SK-N-MC (cell line): Measurements from ENCODE around the gene FAM167B.
"Not testable (repeated sequence)": the region's sequence is repeated elsewhere in the genome, so short reads cannot be mapped to it uniquely, and the experiment has no call there.

Experiments
- DNase-seq: peaks from one replicate; pipeline ENCODE4 v3.0.0-alpha.2; 2011; ENCODE audit warnings: low read depth, low spot score
- H3K27ac ChIP-seq: fragments of 200-600 bp; sonication (generic); 2 replicates; pipeline ENCODE4 v1.5.1; 2016; ENCODE audit warnings: mixed run types
- H3K36me3 ChIP-seq: fragments of 200-600 bp; sonication (generic); 2 replicates; pipeline ENCODE4 v1.6.1; 2017; ENCODE audit warnings: antibody characterized with exemption, low read length, mixed read lengths; ENCODE audit not compliant: insufficient read depth
- H3K4me3 ChIP-seq: fragments of 200-600 bp; sonication (generic); 2 replicates; pipeline ENCODE4 v1.5.1; 2016
- H3K9ac ChIP-seq: fragments of 200-600 bp; sonication (generic); 2 replicates; pipeline ENCODE4 v1.8.0; 2017; ENCODE audit warnings: mixed run types, mixed read lengths; ENCODE audit not compliant: insufficient read length
- H3K9me3 ChIP-seq: fragments of 200-600 bp; sonication (generic); 2 replicates; pipeline ENCODE4 v1.6.1; 2017; ENCODE audit warnings: low read depth, mild to moderate bottlenecking, antibody characterized with exemption, low read length, moderate library complexity, mixed read lengths
- EZH2 ChIP-seq: fragments of 200-600 bp; sonication (generic); IDR thresholded peaks from one replicate; pipeline ENCODE4 v1.6.1; 2017; ENCODE audit warnings: antibody characterized with exemption
- FOXP2 ChIP-seq: optimal IDR thresholded peaks from 2 replicates; pipeline ENCODE3; 2011; ENCODE audit warnings: mild to moderate bottlenecking, moderate library complexity; ENCODE audit not compliant: insufficient read depth; ENCODE audit errors: extremely low read length, control extremely low read depth
- POLR2AphosphoS5 ChIP-seq: IDR thresholded peaks from 2 replicates; pipeline ENCODE4 v1.6.1; 2012; ENCODE audit warnings: mild to moderate bottlenecking, low read depth, low read length, borderline replicate concordance

The FAM167B gene

GRCh38 chr1:32266921-32267591 is 20.0 kb downstream of the FAM167B start:
- H3K27ac ChIP-seq, result no peak overlapping the region
- no peaks in the 10 kb centered on the region for H3K36me3 ChIP-seq
- TF ChIP-seq POLR2AphosphoS5, result no peak
- H3K4me3 ChIP-seq, result no peak overlapping the region
- H3K9me3 ChIP-seq, result no peaks in the 10 kb centered on the region
- DNase-seq, result no peak
- H3K9ac ChIP-seq, result no peak overlapping the region

GRCh38 chr1:32269744-32270143 is 22.7 kb downstream of the FAM167B start:
- H3K27ac ChIP-seq, result no peak overlapping the region
- TF ChIP-seq POLR2AphosphoS5 (no peak), EZH2 (no peak), FOXP2 (no peak)

GRCh38 chr1:32272557-32273390 is 25.8 kb downstream of the FAM167B start:
- no peak for TF ChIP-seq EZH2
- TF ChIP-seq FOXP2, result no peak
- no peak overlapping the region; the same call in 1 of the 2 replicates for H3K4me3 ChIP-seq
- H3K9ac ChIP-seq, result no peak overlapping the region
- H3K27ac ChIP-seq, result peak overlapping the region; percentile 45
- H3K9me3 ChIP-seq, result no peaks in the 10 kb centered on the region
- H3K36me3 ChIP-seq, result no peaks in the 10 kb centered on the region
- DNase-seq, result no peak

More at GRCh38 chr1:32269744-32270143, 22.7 kb downstream of the FAM167B start:
- no peak for DNase-seq
- no peak overlapping the region for H3K9ac ChIP-seq
- no peaks in the 10 kb centered on the region for H3K36me3 ChIP-seq
- no peak overlapping the region for H3K4me3 ChIP-seq
- H3K9me3 ChIP-seq, result no peaks in the 10 kb centered on the region

GRCh38 chr1:32273391-32274208 is 26.6 kb downstream of the FAM167B start:
- DNase-seq, result no peak

GRCh38 chr1:32274646-32275340 is 27.8 kb downstream of the FAM167B start:
- no peak overlapping the region for H3K27ac ChIP-seq
- no peaks in the 10 kb centered on the region for H3K9me3 ChIP-seq
- H3K4me3 ChIP-seq, result no peak overlapping the region
- no peak for DNase-seq
- no peaks in the 10 kb centered on the region for H3K36me3 ChIP-seq
- no peak for TF ChIP-seq EZH2
- no peak for TF ChIP-seq POLR2AphosphoS5
- TF ChIP-seq FOXP2, result no peak
- H3K9ac ChIP-seq, result no peak overlapping the region

More at GRCh38 chr1:32273391-32274208, 26.6 kb downstream of the FAM167B start:
- Histone ChIP-seq H3K9ac (peak overlapping the region; percentile 16), H3K36me3 (no peaks in the 10 kb centered on the region), H3K9me3 (no peaks in the 10 kb centered on the region), H3K4me3 (peak overlapping the region; percentile 30; the same call in 1 of the 2 replicates), H3K27ac (peak overlapping the region; percentile 45)
- TF ChIP-seq EZH2 (no peak), FOXP2 (no peak), POLR2AphosphoS5 (no peak)

- H3K36me3 ChIP-seq, result no peaks in the 10 kb centered on the region
- H3K4me3 ChIP-seq, result no peak overlapping the region
- DNase-seq, result no peak
- no peak overlapping the region for H3K27ac ChIP-seq
- TF ChIP-seq FOXP2 (no peak), POLR2AphosphoS5 (no peak), EZH2 (no peak)
- no peak overlapping the region for H3K9ac ChIP-seq
- H3K9me3 ChIP-seq, result no peaks in the 10 kb centered on the region
Measured at GRCh38 chr1:32275424-32275823, 28.4 kb downstream of the FAM167B start.

- DNase-seq, result no peak
- TF ChIP-seq FOXP2 (no peak), POLR2AphosphoS5 (no peak), EZH2 (no peak)
- H3K36me3 ChIP-seq, result no peaks in the 10 kb centered on the region
- no peak overlapping the region for H3K9ac ChIP-seq
- H3K9me3 ChIP-seq, result no peaks in the 10 kb centered on the region
- no peak overlapping the region for H3K27ac ChIP-seq
- H3K4me3 ChIP-seq, result no peak overlapping the region
Measured at GRCh38 chr1:32276032-32276782, 29.2 kb downstream of the FAM167B start.

GRCh38 chr1:32284777-32285176 is 37.8 kb downstream of the FAM167B start:
- not testable (repeated sequence) for H3K9me3 ChIP-seq, DNase-seq, H3K36me3 ChIP-seq, H3K4me3 ChIP-seq, H3K9ac ChIP-seq, H3K27ac ChIP-seq
